ENCODE results near the gene PITPNM3. TPM values are rescaled to one million over a fixed set of nuclear protein-coding genes. Genes with fewer than 3 reads are reported as not detected.

PITPNM3 gene
- polyA plus RNA-seq, 3 donors, result 0.29 TPM; not detected in 2

GRCh38 chr17:6536566-6537065 lies 19.7 kb downstream of the PITPNM3 start:
- Histone ChIP-seq H3K79me2 (ENCODE audit: insufficient read depth, low read length) (no peaks in the 10 kb centered on the region), H3K4me2 (replicated peaks; ENCODE audit: extremely low read depth, low read length, poor library complexity, severe bottlenecking) (no peak overlapping the region), H4K20me1 (ENCODE audit: insufficient read depth, low read length) (no peaks in the 10 kb centered on the region), H3K9ac (ENCODE audit: insufficient read depth, low read length, poor library complexity, severe bottlenecking) (no peak overlapping the region), H3K4me1 (ENCODE audit: control insufficient read depth in 1 of 2, insufficient read depth in 2 of 2, low read length in 2 of 2) (no peaks in the 10 kb centered on the region), H3K4me3 (replicated peaks in 1 of 3; ENCODE audit: low read depth in 2 of 3, low read length in 3 of 3) (no peak overlapping the region), H3K36me3 (replicated peaks in 1 of 2; ENCODE audit: control insufficient read depth in 1 of 2, insufficient read depth in 2 of 2, low read length in 2 of 2) (no peaks in the 10 kb centered on the region), H2AFZ (ENCODE audit: insufficient read depth, low read depth, low read length, poor library complexity, severe bottlenecking) (no peak overlapping the region), H3K9me3 (replicated peaks in 1 of 2; ENCODE audit: control insufficient read depth in 1 of 2, insufficient read depth in 1 of 2, low read length in 2 of 2) (peaks cover 6 to 12% of the 10 kb centered on the region in 2 donors), H3K27me3 (ENCODE audit: control insufficient read depth in 2 of 2, insufficient read depth in 2 of 2, low read length in 2 of 2) (no peaks in the 10 kb centered on the region), H3K27ac (ENCODE audit: low read depth in 1 of 2, low read length in 2 of 2) (no peak overlapping the region)
- no peak for DNase-seq
- intact Hi-C loops (cut with micrococcal nuclease), result no loop called here
- Mint-ChIP-seq H3K27ac (no peak overlapping the region), H3K27me3 (ENCODE audit: low read depth in 3 of 3) (peaks cover 10 to 13% (median 11%) of the 10 kb centered on the region in 3 donors), H3K36me3 (no peaks in the 10 kb centered on the region), H3K4me1 (no peaks in the 10 kb centered on the region), H3K9me3 (peaks cover 5 to 15% (median 10%) of the 10 kb centered on the region in 7 donors), H3K4me3 (no peak overlapping the region)
- no peak for TF ChIP-seq CTCF (IDR thresholded peaks at IDR 0.05)
- WGBS (ENCODE audit: insufficient coverage), result 98% methylated on average over 8 of the region's 10 CpGs

GRCh38 chr17:6536053-6536452 lies 20.3 kb downstream of the PITPNM3 start:
- 97% methylated on average over 10 of the region's 10 CpGs for WGBS (ENCODE audit: insufficient coverage)
- H3K27ac Mint-ChIP-seq, result no peak overlapping the region
- H3K79me2 ChIP-seq (ENCODE audit: insufficient read depth, low read length), result no peaks in the 10 kb centered on the region
- H2AFZ ChIP-seq (ENCODE audit: insufficient read depth, low read depth, low read length, poor library complexity, severe bottlenecking), result no peak overlapping the region
- TF ChIP-seq CTCF (IDR thresholded peaks at IDR 0.05), result no peak
- no peaks in the 10 kb centered on the region for H3K36me3 ChIP-seq (replicated peaks in 1 of 2; ENCODE audit: control insufficient read depth in 1 of 2, insufficient read depth in 2 of 2, low read length in 2 of 2)
- peaks cover 5 to 15% (median 10%) of the 10 kb centered on the region in 7 donors for H3K9me3 Mint-ChIP-seq
- no peaks in the 10 kb centered on the region for H3K4me1 Mint-ChIP-seq
- DNase-seq, result no peak
- H3K9ac ChIP-seq (ENCODE audit: insufficient read depth, low read length, poor library complexity, severe bottlenecking), result no peak overlapping the region
- H3K27me3 ChIP-seq (ENCODE audit: control insufficient read depth in 2 of 2, insufficient read depth in 2 of 2, low read length in 2 of 2), result no peaks in the 10 kb centered on the region
- H3K4me1 ChIP-seq (ENCODE audit: control insufficient read depth in 1 of 2, insufficient read depth in 2 of 2, low read length in 2 of 2), result no peaks in the 10 kb centered on the region
- no peaks in the 10 kb centered on the region for H3K36me3 Mint-ChIP-seq
- H3K4me3 Mint-ChIP-seq, result no peak overlapping the region
- peaks cover 6 to 12% of the 10 kb centered on the region in 2 donors for H3K9me3 ChIP-seq (replicated peaks in 1 of 2; ENCODE audit: control insufficient read depth in 1 of 2, insufficient read depth in 1 of 2, low read length in 2 of 2)
- H3K4me3 ChIP-seq (replicated peaks in 1 of 3; ENCODE audit: low read depth in 2 of 3, low read length in 3 of 3), result no peak overlapping the region
- intact Hi-C loops (cut with micrococcal nuclease), result no loop called here
- H3K27me3 Mint-ChIP-seq (ENCODE audit: low read depth in 3 of 3), result peaks cover 9 to 13% (median 10%) of the 10 kb centered on the region in 3 donors
- no peak overlapping the region for H3K4me2 ChIP-seq (replicated peaks; ENCODE audit: extremely low read depth, low read length, poor library complexity, severe bottlenecking)
- no peaks in the 10 kb centered on the region for H4K20me1 ChIP-seq (ENCODE audit: insufficient read depth, low read length)
- H3K27ac ChIP-seq (ENCODE audit: low read depth in 1 of 2, low read length in 2 of 2), result no peak overlapping the region
